Measurements from ENCODE around the gene TNRC6C. TPM values are rescaled to one million over a fixed set of nuclear protein-coding genes. Genes with fewer than 3 reads are reported as not detected.
A peak's percentile ranks its signal among the peaks of the same experiment; 100 is the strongest.
"Not testable (repeated sequence)": the region's sequence is repeated elsewhere in the genome, so short reads cannot be mapped to it uniquely, and the experiment has no call there.

TNRC6C gene
- total RNA-seq, 1 donor from 2014 or later: 25.8 TPM

GRCh38 chr17:77973953-77974352 lies 15.4 kb downstream of the TNRC6C start:
- intact Hi-C loops (cut with DNase I): no loop called here
- no peak for TF ChIP-seq CTCF (IDR thresholded peaks at IDR 0.05)
- Histone ChIP-seq H3K27me3 (no peaks in the 10 kb centered on the region), H3K4me3 (no peak overlapping the region), H3K4me1 (peaks cover 2 to 4% of the 10 kb centered on the region in 2 donors), H3K36me3 (no peaks in the 10 kb centered on the region), H3K27ac (no peak overlapping the region), H3K9me3 (no peaks in the 10 kb centered on the region)
- no peak for DNase-seq (ENCODE audit: low spot score in 2 of 2)

GRCh38 chr17:77974396-77974795 lies 15.9 kb downstream of the TNRC6C start:
- H3K4me1 ChIP-seq: peaks cover 2 to 4% of the 10 kb centered on the region in 2 donors
- intact Hi-C loops (cut with DNase I): no loop called here

GRCh38 chr17:77982430-77982829 lies 23.9 kb downstream of the TNRC6C start:
- not testable (repeated sequence) for DNase-seq (ENCODE audit: low spot score in 2 of 2); H3K36me3 ChIP-seq; H3K9me3 ChIP-seq; H3K27me3 ChIP-seq; H3K4me3 ChIP-seq; H3K27ac ChIP-seq; H3K4me1 ChIP-seq
- intact Hi-C loops (cut with DNase I): loop anchor here (5.0 kb wide), 1 partner anchor 45 kb away; no protein-coding TSS in a partner anchor

More at GRCh38 chr17:77974396-77974795, 15.9 kb downstream of the TNRC6C start:
- Histone ChIP-seq H3K4me3 (no peak overlapping the region), H3K36me3 (no peaks in the 10 kb centered on the region), H3K27me3 (no peaks in the 10 kb centered on the region), H3K27ac (no peak overlapping the region), H3K9me3 (no peaks in the 10 kb centered on the region)
- DNase-seq (ENCODE audit: low spot score in 2 of 2): no peak
- no peak for TF ChIP-seq CTCF (IDR thresholded peaks at IDR 0.05)

- no peak for TF ChIP-seq CTCF (IDR thresholded peaks at IDR 0.05)
- no peaks in the 10 kb centered on the region for H3K36me3 ChIP-seq
Observed at GRCh38 chr17:77990301-77990700, 31.8 kb downstream of the TNRC6C start.

GRCh38 chr17:77993735-77994134 lies 35.2 kb downstream of the TNRC6C start:
- H3K36me3 ChIP-seq; H3K27ac ChIP-seq; H3K27me3 ChIP-seq; intact Hi-C loops (cut with DNase I); DNase-seq (ENCODE audit: low spot score in 2 of 2); H3K4me3 ChIP-seq; H3K9me3 ChIP-seq: not testable (repeated sequence)
- H3K4me1 ChIP-seq: peaks cover 0 to 16% of the 10 kb centered on the region in 2 donors

More at GRCh38 chr17:77990301-77990700, 31.8 kb downstream of the TNRC6C start:
- no peak for DNase-seq (ENCODE audit: low spot score in 2 of 2)
- peaks cover 0 to 5% of the 10 kb centered on the region in 2 donors for H3K4me1 ChIP-seq
- H3K27me3 ChIP-seq: no peaks in the 10 kb centered on the region
- H3K27ac ChIP-seq: no peak overlapping the region
- no peak overlapping the region for H3K4me3 ChIP-seq
- no peaks in the 10 kb centered on the region for H3K9me3 ChIP-seq
- intact Hi-C loops (cut with DNase I): no loop called here

GRCh38 chr17:77995146-77995852 lies 36.8 kb downstream of the TNRC6C start:
- Histone ChIP-seq H3K9me3 (no peaks in the 10 kb centered on the region), H3K27me3 (no peaks in the 10 kb centered on the region), H3K4me3 (no peak overlapping the region), H3K36me3 (no peaks in the 10 kb centered on the region), H3K27ac (peak overlapping the region in 1 of 2 donors; percentile 47), H3K4me1 (peaks cover 0 to 32% of the 10 kb centered on the region in 2 donors)
- intact Hi-C loops (cut with DNase I): loop anchor here (5.0 kb wide), 1 partner anchor 38 kb away; the partner anchor contains the start of gene TNRC6C
- DNase-seq (ENCODE audit: low spot score in 2 of 2): peak in 1 of 2 donors; percentile 67
- no peak for TF ChIP-seq CTCF (IDR thresholded peaks at IDR 0.05)
